Left ventricle myocardium inferior (tissue), 1 donor: Measurements from ENCODE around the gene C3orf80. TPM values are rescaled to one million over a fixed set of nuclear protein-coding genes. Genes with fewer than 3 reads are reported as not detected.
"Not testable (repeated sequence)": the region's sequence is repeated elsewhere in the genome, so short reads cannot be mapped to it uniquely, and the experiment has no call there.

Experiments used
- DNase-seq: peaks from one replicate; pipeline ENCODE4 v3.0.0-alpha.2; 2020
- H3K27ac ChIP-seq: fragments of 200-600 bp; replicated peaks from 2 replicates; pipeline ENCODE4 v1.8.0; 2021
- H3K27me3 ChIP-seq: fragments of 200-600 bp; 2 replicates; pipeline ENCODE4 v1.8.0; 2021; ENCODE audit warnings: low read depth
- H3K36me3 ChIP-seq: fragments of 200-600 bp; 2 replicates; pipeline ENCODE4 v1.8.0; 2021
- H3K4me1 ChIP-seq: fragments of 200-600 bp; 2 replicates; pipeline ENCODE4 v1.8.0; 2021
- H3K4me3 ChIP-seq: fragments of 200-600 bp; 2 replicates; pipeline ENCODE4 v1.8.0; 2021; ENCODE audit warnings: mild to moderate bottlenecking, moderate library complexity
- H3K9me3 ChIP-seq: fragments of 200-600 bp; replicated peaks from 2 replicates; pipeline ENCODE4 v1.8.0; 2021
- intact Hi-C: fragments of 100-400 bp; cut with micrococcal nuclease; formaldehyde crosslinking; loops from one replicate; pipeline ENCODE4 v1.11.0; 2022
- total RNA-seq: library from RNA; stranded (reverse); fragmentation: NEBNext Ultra II Directional; extraction: Animal tissue kit (Norgen Biotek cat#: 25700); gene quantifications from one replicate; pipeline ENCODE4 v1.2.1, GENCODE V29; 2021
- TF ChIP-seq, protein P1 (sequence below): fragments of 200-600 bp; IDR thresholded peaks from 2 replicates; pipeline ENCODE4 v1.8.0; 2021; ENCODE audit warnings: antibody characterized with exemption, mild to moderate bottlenecking, borderline replicate concordance
- donor health status: DM: no; HTN: yes; CAD: no; lungs with severe emphysema.

The C3orf80 gene
- total RNA-seq, 1 donor from 2014 or later = 0.14 TPM

DNA sequence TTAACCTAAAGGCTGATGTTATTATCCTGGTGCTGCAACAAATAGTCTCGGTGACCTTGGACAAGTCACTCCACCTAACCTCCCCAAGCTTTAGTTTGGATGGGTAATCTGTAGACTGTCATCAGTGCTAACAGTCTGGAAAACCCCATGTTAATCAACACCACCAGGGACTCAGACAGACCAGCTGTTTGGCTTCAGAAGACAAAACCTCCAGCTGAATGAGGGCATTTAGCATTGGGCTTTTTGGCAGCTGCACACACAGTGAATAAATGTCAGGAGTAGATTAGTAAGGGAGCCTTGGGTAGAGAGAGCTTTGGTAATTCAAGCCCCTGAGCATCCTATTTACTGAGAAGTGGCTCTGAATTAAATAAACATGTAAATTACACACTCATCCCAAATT, 24.9 kb upstream of the C3orf80 start:
- Histone ChIP-seq H3K4me3 (no peak overlapping the region), H3K9me3 (peaks cover 3% of the 10 kb centered on the region), H3K27ac (no peak overlapping the region), H3K4me1 (no peaks in the 10 kb centered on the region), H3K27me3 (peaks cover 9% of the 10 kb centered on the region), H3K36me3 (no peaks in the 10 kb centered on the region)
- DNase-seq = no peak
- intact Hi-C loops = no loop called here
- TF ChIP-seq, protein P1, sequence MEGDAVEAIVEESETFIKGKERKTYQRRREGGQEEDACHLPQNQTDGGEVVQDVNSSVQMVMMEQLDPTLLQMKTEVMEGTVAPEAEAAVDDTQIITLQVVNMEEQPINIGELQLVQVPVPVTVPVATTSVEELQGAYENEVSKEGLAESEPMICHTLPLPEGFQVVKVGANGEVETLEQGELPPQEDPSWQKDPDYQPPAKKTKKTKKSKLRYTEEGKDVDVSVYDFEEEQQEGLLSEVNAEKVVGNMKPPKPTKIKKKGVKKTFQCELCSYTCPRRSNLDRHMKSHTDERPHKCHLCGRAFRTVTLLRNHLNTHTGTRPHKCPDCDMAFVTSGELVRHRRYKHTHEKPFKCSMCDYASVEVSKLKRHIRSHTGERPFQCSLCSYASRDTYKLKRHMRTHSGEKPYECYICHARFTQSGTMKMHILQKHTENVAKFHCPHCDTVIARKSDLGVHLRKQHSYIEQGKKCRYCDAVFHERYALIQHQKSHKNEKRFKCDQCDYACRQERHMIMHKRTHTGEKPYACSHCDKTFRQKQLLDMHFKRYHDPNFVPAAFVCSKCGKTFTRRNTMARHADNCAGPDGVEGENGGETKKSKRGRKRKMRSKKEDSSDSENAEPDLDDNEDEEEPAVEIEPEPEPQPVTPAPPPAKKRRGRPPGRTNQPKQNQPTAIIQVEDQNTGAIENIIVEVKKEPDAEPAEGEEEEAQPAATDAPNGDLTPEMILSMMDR = no peak

GRCh38 chr3:160204396-160205011, 20.7 kb upstream of the C3orf80 start:
- H3K36me3 ChIP-seq, H3K4me1 ChIP-seq, DNase-seq, H3K27ac ChIP-seq, H3K9me3 ChIP-seq, H3K4me3 ChIP-seq, intact Hi-C loops, H3K27me3 ChIP-seq: not testable (repeated sequence)

DNA sequence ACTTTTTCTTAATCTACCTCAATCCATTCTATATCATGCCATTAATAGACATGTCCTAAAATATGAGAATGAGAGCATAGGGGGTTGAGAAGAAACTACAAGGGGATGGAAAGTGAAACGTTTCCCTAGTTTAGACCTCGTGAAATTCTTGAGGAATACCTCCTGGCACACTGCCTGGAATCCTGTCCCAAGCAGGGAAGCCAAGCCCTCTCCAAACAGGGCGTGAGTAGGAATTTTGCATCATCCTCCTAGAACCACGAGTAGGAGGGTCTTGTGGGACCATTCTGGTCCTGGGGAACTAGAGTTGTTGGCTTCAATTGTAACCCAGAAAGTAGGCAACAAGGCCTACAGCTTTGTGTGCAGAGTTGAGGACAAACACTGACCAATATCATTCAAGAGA, 19.6 kb upstream of the C3orf80 start:
- H3K27me3 ChIP-seq = peaks cover 7% of the 10 kb centered on the region
- no peak for DNase-seq
- H3K9me3 ChIP-seq = peaks cover 3% of the 10 kb centered on the region
- TF ChIP-seq, protein P1 = no peak
- H3K27ac ChIP-seq = no peak overlapping the region
- intact Hi-C loops = no loop called here
- H3K36me3 ChIP-seq = no peaks in the 10 kb centered on the region
- H3K4me3 ChIP-seq = no peak overlapping the region
- H3K4me1 ChIP-seq = no peaks in the 10 kb centered on the region

DNA sequence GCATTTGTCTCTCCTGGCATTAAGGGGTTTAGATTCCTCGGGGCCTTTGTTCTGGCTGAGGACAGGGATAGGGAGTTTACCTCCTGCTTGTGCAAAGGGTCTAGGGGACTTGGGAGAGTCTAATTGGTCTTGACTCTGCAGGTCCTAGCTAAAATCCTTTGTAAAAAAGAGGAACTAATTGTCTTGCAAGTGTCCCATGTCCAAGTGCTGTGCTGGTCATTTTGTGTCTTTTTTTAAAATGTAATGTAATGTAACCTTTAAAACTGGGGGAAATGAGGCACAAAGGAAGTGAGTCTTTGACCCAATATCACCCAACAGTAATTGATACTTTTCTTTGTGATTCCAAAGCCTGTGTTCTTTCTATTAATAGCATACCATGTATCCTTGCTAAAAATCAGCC, 14.9 kb upstream of the C3orf80 start:
- H3K36me3 ChIP-seq = no peaks in the 10 kb centered on the region
- no peak overlapping the region for H3K4me3 ChIP-seq
- no peaks in the 10 kb centered on the region for H3K9me3 ChIP-seq
- TF ChIP-seq, protein P1 = no peak
- H3K27ac ChIP-seq = no peak overlapping the region
- H3K4me1 ChIP-seq = no peaks in the 10 kb centered on the region
- DNase-seq = no peak
- peaks cover 35% of the 10 kb centered on the region for H3K27me3 ChIP-seq
- intact Hi-C loops = no loop called here

DNA sequence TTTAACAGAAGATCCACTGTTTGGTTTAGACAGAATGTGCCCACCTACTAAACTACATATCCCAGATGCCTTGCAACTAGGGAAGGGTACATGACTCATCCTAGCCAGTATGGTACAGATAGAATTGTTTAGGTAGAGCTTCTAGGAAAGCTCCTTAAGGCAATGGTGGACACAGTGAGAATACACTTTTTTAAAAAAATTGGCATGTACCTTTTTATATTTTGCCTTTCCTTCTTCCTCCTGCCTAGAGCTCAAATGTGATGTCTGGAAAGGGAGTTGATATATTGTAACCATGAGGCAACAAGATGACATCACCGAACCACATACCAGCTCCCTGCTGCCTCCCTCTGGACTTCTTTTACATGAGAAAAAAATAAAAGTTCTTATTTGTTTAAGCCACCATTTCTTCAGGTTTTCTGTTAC, 14.4 kb upstream of the C3orf80 start:
- no peak for DNase-seq
- peaks cover 39% of the 10 kb centered on the region for H3K27me3 ChIP-seq
- no peaks in the 10 kb centered on the region for H3K36me3 ChIP-seq
- no peaks in the 10 kb centered on the region for H3K4me1 ChIP-seq
- TF ChIP-seq, protein P1 = no peak
- intact Hi-C loops = no loop called here
- H3K4me3 ChIP-seq = no peak overlapping the region
- no peak overlapping the region for H3K27ac ChIP-seq
- H3K9me3 ChIP-seq = no peaks in the 10 kb centered on the region

GRCh38 chr3:160213191-160213590, 12.0 kb upstream of the C3orf80 start:
- DNase-seq = no peak
- Histone ChIP-seq H3K4me1 (no peaks in the 10 kb centered on the region), H3K27me3 (peaks cover 59% of the 10 kb centered on the region), H3K4me3 (no peak overlapping the region), H3K27ac (no peak overlapping the region), H3K9me3 (no peaks in the 10 kb centered on the region), H3K36me3 (no peaks in the 10 kb centered on the region)
- TF ChIP-seq, protein P1 = no peak
- intact Hi-C loops = no loop called here
